ENCODE data around the gene RXRA.

Gene RXRA

GRCh38 chr9:134326724-134327601 is 708 bp downstream of the RXRA start:
- no peak for DNase-seq

- DNase-seq = no peak
These were observed 1.5 kb downstream of the RXRA start for GRCh38 chr9:134327671-134328231.

GRCh38 chr9:134328341-134328840 is 2.1 kb downstream of the RXRA start:
- DNase-seq = no peak

- no peak for DNase-seq
These were observed 2.8 kb downstream of the RXRA start for GRCh38 chr9:134328841-134329575.

GRCh38 chr9:134329576-134329855 is 3.3 kb downstream of the RXRA start:
- DNase-seq = no peak

GRCh38 chr9:134329886-134330285 is 3.6 kb downstream of the RXRA start:
- no peak for DNase-seq

- DNase-seq = no peak
These were observed 4.3 kb downstream of the RXRA start for GRCh38 chr9:134330590-134330989.

GRCh38 chr9:134331186-134332025 is 5.2 kb downstream of the RXRA start:
- DNase-seq = peak; percentile 38

GRCh38 chr9:134332266-134332665 is 6.0 kb downstream of the RXRA start:
- DNase-seq = no peak

- DNase-seq = no peak
These were observed 6.6 kb downstream of the RXRA start for GRCh38 chr9:134332841-134333233.

GRCh38 chr9:134333234-134333873 is 7.1 kb downstream of the RXRA start:
- DNase-seq = no peak

GRCh38 chr9:134333874-134334581 is 7.8 kb downstream of the RXRA start:
- no peak for DNase-seq

- DNase-seq = no peak
These were observed 8.8 kb downstream of the RXRA start for GRCh38 chr9:134335061-134335460.

- no peak for DNase-seq
These were observed 9.4 kb downstream of the RXRA start for GRCh38 chr9:134335486-134336220.

- DNase-seq = no peak
These were observed 10.0 kb downstream of the RXRA start for GRCh38 chr9:134336228-134336627.

- DNase-seq = no peak
These were observed 10.7 kb downstream of the RXRA start for GRCh38 chr9:134336924-134337323.

GRCh38 chr9:134337469-134337868 is 11.2 kb downstream of the RXRA start:
- DNase-seq = no peak

GRCh38 chr9:134338394-134339182 is 12.3 kb downstream of the RXRA start:
- no peak for DNase-seq

GRCh38 chr9:134339183-134339806 is 13.0 kb downstream of the RXRA start:
- DNase-seq = no peak
